H9 (cell line): ENCODE results near the gene USP9Y. TPM values are rescaled to one million over a fixed set of nuclear protein-coding genes. Genes with fewer than 3 reads are reported as not detected.

Source experiments
- DNase-seq: peaks from one replicate; pipeline ENCODE4 v3.0.0-alpha.2; 2017
- H2AFZ ChIP-seq: one replicate; pipeline ENCODE4 v1.6.1; 2013; ENCODE audit warnings: mild to moderate bottlenecking, low read length, control low read depth, moderate library complexity
- H2AK5ac ChIP-seq: 2 replicates; pipeline ENCODE4 v1.6.1; 2013; ENCODE audit warnings: low read length, control low read depth, mixed read lengths; ENCODE audit not compliant: insufficient read length
- H2BK120ac ChIP-seq: one replicate; pipeline ENCODE4 v1.6.1; 2013; ENCODE audit warnings: low read depth, mild to moderate bottlenecking, low read length, control low read depth, inconsistent platforms; ENCODE audit not compliant: poor library complexity, severe bottlenecking
- H2BK12ac ChIP-seq: 2 replicates; pipeline ENCODE4 v1.6.1; 2013; ENCODE audit warnings: low read length, control low read depth, mixed read lengths, low read depth; ENCODE audit not compliant: insufficient read length
- H2BK15ac ChIP-seq: 2 replicates; pipeline ENCODE4 v1.6.1; 2013; ENCODE audit warnings: low read depth, low read length, control low read depth
- H2BK20ac ChIP-seq: one replicate; pipeline ENCODE4 v1.6.1; 2013; ENCODE audit warnings: low read depth, mild to moderate bottlenecking, low read length, control low read depth, inconsistent platforms; ENCODE audit not compliant: poor library complexity, severe bottlenecking
- H2BK5ac ChIP-seq: 2 replicates; pipeline ENCODE4 v1.6.1; 2013; ENCODE audit warnings: low read length, control low read depth, mixed read lengths; ENCODE audit not compliant: insufficient read length
- H3K14ac ChIP-seq: 2 replicates; pipeline ENCODE4 v1.6.1; 2013; ENCODE audit warnings: low read length, control low read depth; ENCODE audit not compliant: insufficient read depth
- H3K18ac ChIP-seq: 2 replicates; pipeline ENCODE4 v1.6.1; 2013; ENCODE audit warnings: low read depth, mild to moderate bottlenecking, mixed read lengths, low read length, control low read depth; ENCODE audit not compliant: insufficient read length
- H3K23ac ChIP-seq: 2 replicates; pipeline ENCODE4 v1.6.1; 2013; ENCODE audit warnings: low read length, control low read depth, mixed read lengths, low read depth; ENCODE audit not compliant: insufficient read length
- H3K23me2 ChIP-seq: 2 replicates; pipeline ENCODE4 v1.6.1; 2013; ENCODE audit warnings: low read depth, mild to moderate bottlenecking, mixed read lengths, low read length, control low read depth; ENCODE audit not compliant: insufficient read length, poor library complexity, severe bottlenecking
- H3K27ac ChIP-seq: 2 replicates; pipeline ENCODE4 v1.5.1; 2013; ENCODE audit warnings: low read length, control low read depth, mixed read lengths, low read depth; ENCODE audit not compliant: insufficient read length
- H3K27me3 ChIP-seq: 2 replicates; pipeline ENCODE4 v1.6.1; 2013; ENCODE audit warnings: low read length, control low read depth, inconsistent platforms; ENCODE audit not compliant: insufficient read depth
- H3K4ac ChIP-seq: 2 replicates; pipeline ENCODE4 v1.6.1; 2013; ENCODE audit warnings: low read depth, mild to moderate bottlenecking, control low read depth, inconsistent platforms, low read length, moderate library complexity
- H3K4me1 ChIP-seq: 2 replicates; pipeline ENCODE4 v1.6.1; 2013; ENCODE audit warnings: low read length, control low read depth, inconsistent platforms; ENCODE audit not compliant: insufficient read depth
- H3K4me2 ChIP-seq: 2 replicates; pipeline ENCODE4 v1.6.1; 2013; ENCODE audit warnings: low read length, control low read depth, mixed read lengths; ENCODE audit not compliant: insufficient read length, insufficient read depth
- H3K56ac ChIP-seq: 2 replicates; pipeline ENCODE4 v1.6.1; 2013; ENCODE audit warnings: low read depth, mild to moderate bottlenecking, mixed read lengths, low read length, control low read depth; ENCODE audit not compliant: insufficient read length
- H3K79me1 ChIP-seq: 2 replicates; pipeline ENCODE4 v1.6.1; 2013; ENCODE audit warnings: low read depth, mild to moderate bottlenecking, moderate library complexity, low read length, control low read depth, inconsistent platforms; ENCODE audit not compliant: insufficient read depth, poor library complexity, severe bottlenecking
- H3K79me2 ChIP-seq: 2 replicates; pipeline ENCODE4 v1.6.1; 2013; ENCODE audit warnings: low read length, control low read depth, inconsistent platforms; ENCODE audit not compliant: insufficient read depth
- H3K9ac ChIP-seq: 2 replicates; pipeline ENCODE4 v1.6.1; 2013; ENCODE audit warnings: low read length, control low read depth, mixed read lengths; ENCODE audit not compliant: insufficient read length; ENCODE audit errors: extremely low read depth
- H3K9me3 ChIP-seq: one replicate; pipeline ENCODE4 v1.6.1; 2013; ENCODE audit warnings: low read depth, low read length, inconsistent platforms; ENCODE audit not compliant: control insufficient read depth
- H3T11ph ChIP-seq: one replicate; pipeline ENCODE4 v1.6.1; 2013; ENCODE audit warnings: mild to moderate bottlenecking, low read length, control low read depth, inconsistent platforms
- H4K20me1 ChIP-seq: one replicate; pipeline ENCODE4 v1.6.1; 2013; ENCODE audit not compliant: control insufficient read depth, insufficient read length, insufficient read depth
- H4K5ac ChIP-seq: 2 replicates; pipeline ENCODE4 v1.6.1; 2013; ENCODE audit warnings: low read depth, mild to moderate bottlenecking, mixed read lengths, low read length, control low read depth; ENCODE audit not compliant: insufficient read length
- H4K8ac ChIP-seq: replicated peaks from 2 replicates; pipeline ENCODE4 v1.6.1; 2013; ENCODE audit warnings: low read length, control low read depth, mixed read lengths, low read depth; ENCODE audit not compliant: insufficient read length
- H4K91ac ChIP-seq: 2 replicates; pipeline ENCODE4 v1.6.1; 2013; ENCODE audit warnings: low read depth, mild to moderate bottlenecking, moderate library complexity, mixed read lengths, low read length, control low read depth; ENCODE audit not compliant: insufficient read length
- H3K27ac Mint-ChIP-seq, 3 experiments: 2 replicates in 2 of 3; 3 replicates in 1 of 3; pipeline ENCODE4 v1.8.0; 2020 to 2021; ENCODE audit warnings: mixed read lengths in 3 of 3, mild to moderate bottlenecking in 1 of 3, moderate library complexity in 1 of 3
- H3K27me3 Mint-ChIP-seq: 2 replicates; pipeline ENCODE4 v1.8.0; 2021; ENCODE audit warnings: low read depth, mild to moderate bottlenecking, moderate library complexity, mixed read lengths
- H3K36me3 Mint-ChIP-seq, 3 experiments: 2 replicates in 2 of 3; 3 replicates in 1 of 3; pipeline ENCODE4 v1.8.0; 2020 to 2021; ENCODE audit warnings: low read depth in 3 of 3, mixed read lengths in 3 of 3; ENCODE audit not compliant: insufficient read depth in 1 of 3
- H3K4me1 Mint-ChIP-seq, 2 experiments: 2 replicates each; pipeline ENCODE4 v1.8.0; 2020; ENCODE audit warnings: mixed read lengths in 2 of 2
- H3K4me3 Mint-ChIP-seq, 2 experiments: 2 replicates in 1 of 2; 3 replicates in 1 of 2; pipeline ENCODE4 v1.8.0; 2020 to 2021; ENCODE audit warnings: mild to moderate bottlenecking in 2 of 2, mixed read lengths in 2 of 2, moderate library complexity in 1 of 2
- H3K9me3 Mint-ChIP-seq, 2 experiments: 2 replicates in 1 of 2; 3 replicates in 1 of 2; pipeline ENCODE4 v1.8.0; 2020; ENCODE audit warnings: mild to moderate bottlenecking in 2 of 2, mixed read lengths in 2 of 2, moderate library complexity in 1 of 2
- CTCF ChIP-seq: fragments of 200-600 bp; sonication (generic); conservative IDR thresholded peaks from 3 replicates; pipeline ENCODE4 v1.8.0; 2021; ENCODE audit warnings: antibody characterized with exemption, mild to moderate bottlenecking
- WGBS: extraction: QIAGEN DNeasy Blood & Tissue Kit; methylation state at CpG from one replicate; pipeline ENCODE4 v1.1.7; 2013; ENCODE audit warnings: missing lambda C conversion rate, low lambda C conversion rate, mixed read lengths; ENCODE audit not compliant: insufficient read length; ENCODE audit errors: extremely low coverage; 5-methylcytosine and 5-hydroxymethylcytosine counted together
- total RNA-seq: library from RNA; stranded (reverse); gene quantifications from 2 replicates; pipeline ENCODE4 v1.2.1, GENCODE V29; 2021

Gene USP9Y
- total RNA-seq, 1 experiment from 2014 or later, result not detected

- no peaks in the 10 kb centered on the region for H4K20me1 ChIP-seq
- no peak overlapping the region for H3T11ph ChIP-seq
- H2BK15ac ChIP-seq, result no peak overlapping the region
- no peaks in the 10 kb centered on the region for H3K79me2 ChIP-seq
- Mint-ChIP-seq H3K4me1 (no peaks in the 10 kb centered on the region), H3K9me3 (no peaks in the 10 kb centered on the region), H3K36me3 (no peaks in the 10 kb centered on the region), H3K27me3 (no peaks in the 10 kb centered on the region), H3K27ac (no peak overlapping the region), H3K4me3 (no peak overlapping the region)
- no peak overlapping the region for H2AFZ ChIP-seq
- H2BK5ac ChIP-seq, result no peak overlapping the region
- no peaks in the 10 kb centered on the region for H3K79me1 ChIP-seq
- no peak overlapping the region for H2BK120ac ChIP-seq
- no peak overlapping the region for H3K27ac ChIP-seq
- H3K4ac ChIP-seq, result no peak overlapping the region
- H4K8ac ChIP-seq, result no peak overlapping the region
- H3K4me1 ChIP-seq, result no peaks in the 10 kb centered on the region
- no peak overlapping the region for H4K91ac ChIP-seq
- no peak overlapping the region for H3K23ac ChIP-seq
- no peak overlapping the region for H2BK20ac ChIP-seq
- H2AK5ac ChIP-seq, result no peak overlapping the region
- no peaks in the 10 kb centered on the region for H3K9me3 ChIP-seq
- no peak overlapping the region for H3K4me2 ChIP-seq
- H3K56ac ChIP-seq, result no peak overlapping the region
- H3K23me2 ChIP-seq, result no peaks in the 10 kb centered on the region
- no peak overlapping the region for H3K14ac ChIP-seq
- H3K9ac ChIP-seq, result no peak overlapping the region
- no peak overlapping the region for H3K18ac ChIP-seq
- H2BK12ac ChIP-seq, result no peak overlapping the region
- DNase-seq, result no peak
- no peaks in the 10 kb centered on the region for H3K27me3 ChIP-seq
- no CpG with 5 or more reads among the region's 2 CpGs for WGBS
- TF ChIP-seq CTCF, result no peak
- no peak overlapping the region for H4K5ac ChIP-seq
Measured at GRCh38 chrY:12678111-12678510, 22.9 kb upstream of the USP9Y start.
